Spleen (tissue), 7 donors: Measurements from ENCODE around the gene NOM1.

Source experiments
- POLR2AphosphoS5 ChIP-seq, 3 donors: sonication (generic); formaldehyde crosslinking; IDR thresholded peaks; one replicate each; pipeline ENCODE4 v1.5.1; 2017; ENCODE audit warnings: antibody characterized with exemption in 3 of 3
- TF ChIP-seq, protein P1 (sequence below), 11 experiments: fragments of 200-600 bp in 7 of 11; fragments of 450-650 bp in 4 of 11; sonication (generic) in 4 of 11; IDR thresholded peaks in 8 of 11; conservative IDR thresholded peaks in 3 of 11; 1 replicate in 7 of 11; 2 replicates in 4 of 11; pipeline versions ENCODE4 v1.4.0 to v1.8.0; 2016 to 2021; ENCODE audit warnings: antibody characterized with exemption in 11 of 11, inconsistent platforms in 4 of 11, mild to moderate bottlenecking in 1 of 11
- donor health status: DM: no; HTN: no; CAD: no; lungs with moderate emphysema.
- donor health status: DM: no; HTN: no; CAD: no.
- donor health status: DM: no; HTN: no; CAD: no.

- no peak for TF ChIP-seq POLR2AphosphoS5 (IDR thresholded peaks at IDR 0.05)
- TF ChIP-seq, protein P1, sequence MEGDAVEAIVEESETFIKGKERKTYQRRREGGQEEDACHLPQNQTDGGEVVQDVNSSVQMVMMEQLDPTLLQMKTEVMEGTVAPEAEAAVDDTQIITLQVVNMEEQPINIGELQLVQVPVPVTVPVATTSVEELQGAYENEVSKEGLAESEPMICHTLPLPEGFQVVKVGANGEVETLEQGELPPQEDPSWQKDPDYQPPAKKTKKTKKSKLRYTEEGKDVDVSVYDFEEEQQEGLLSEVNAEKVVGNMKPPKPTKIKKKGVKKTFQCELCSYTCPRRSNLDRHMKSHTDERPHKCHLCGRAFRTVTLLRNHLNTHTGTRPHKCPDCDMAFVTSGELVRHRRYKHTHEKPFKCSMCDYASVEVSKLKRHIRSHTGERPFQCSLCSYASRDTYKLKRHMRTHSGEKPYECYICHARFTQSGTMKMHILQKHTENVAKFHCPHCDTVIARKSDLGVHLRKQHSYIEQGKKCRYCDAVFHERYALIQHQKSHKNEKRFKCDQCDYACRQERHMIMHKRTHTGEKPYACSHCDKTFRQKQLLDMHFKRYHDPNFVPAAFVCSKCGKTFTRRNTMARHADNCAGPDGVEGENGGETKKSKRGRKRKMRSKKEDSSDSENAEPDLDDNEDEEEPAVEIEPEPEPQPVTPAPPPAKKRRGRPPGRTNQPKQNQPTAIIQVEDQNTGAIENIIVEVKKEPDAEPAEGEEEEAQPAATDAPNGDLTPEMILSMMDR (IDR thresholded peaks at IDR 0.05 in 8 of 11, conservative IDR thresholded peaks at IDR 0.05 in 3 of 11) = no peak
Measured at GRCh38 chr7:156940421-156941122, 8.9 kb upstream of the NOM1 start.
